LHCN-M2 (cell line): ENCODE measurements around the gene CHMP6. TPM values are rescaled to one million over a fixed set of nuclear protein-coding genes. Genes with fewer than 3 reads are reported as not detected.
"Not testable (repeated sequence)": the region's sequence is repeated elsewhere in the genome, so short reads cannot be mapped to it uniquely, and the experiment has no call there.

Experiments
- DNase-seq: peaks from one replicate; pipeline ENCODE4 v3.0.0-alpha.2; 2012; ENCODE audit warnings: low read depth
- total RNA-seq: library from RNA; depleted of rRNA; stranded (reverse); fragments of >200 nt; gene quantifications from 2 replicates; pipeline ENCODE4 v1.2.3, GENCODE V29; 2014

Gene CHMP6
- total RNA-seq, 1 experiment from 2014 or later = 14.9 TPM

GRCh38 chr17:81011951-81012350 is 20.3 kb downstream of the CHMP6 start:
- no peak for DNase-seq

DNA sequence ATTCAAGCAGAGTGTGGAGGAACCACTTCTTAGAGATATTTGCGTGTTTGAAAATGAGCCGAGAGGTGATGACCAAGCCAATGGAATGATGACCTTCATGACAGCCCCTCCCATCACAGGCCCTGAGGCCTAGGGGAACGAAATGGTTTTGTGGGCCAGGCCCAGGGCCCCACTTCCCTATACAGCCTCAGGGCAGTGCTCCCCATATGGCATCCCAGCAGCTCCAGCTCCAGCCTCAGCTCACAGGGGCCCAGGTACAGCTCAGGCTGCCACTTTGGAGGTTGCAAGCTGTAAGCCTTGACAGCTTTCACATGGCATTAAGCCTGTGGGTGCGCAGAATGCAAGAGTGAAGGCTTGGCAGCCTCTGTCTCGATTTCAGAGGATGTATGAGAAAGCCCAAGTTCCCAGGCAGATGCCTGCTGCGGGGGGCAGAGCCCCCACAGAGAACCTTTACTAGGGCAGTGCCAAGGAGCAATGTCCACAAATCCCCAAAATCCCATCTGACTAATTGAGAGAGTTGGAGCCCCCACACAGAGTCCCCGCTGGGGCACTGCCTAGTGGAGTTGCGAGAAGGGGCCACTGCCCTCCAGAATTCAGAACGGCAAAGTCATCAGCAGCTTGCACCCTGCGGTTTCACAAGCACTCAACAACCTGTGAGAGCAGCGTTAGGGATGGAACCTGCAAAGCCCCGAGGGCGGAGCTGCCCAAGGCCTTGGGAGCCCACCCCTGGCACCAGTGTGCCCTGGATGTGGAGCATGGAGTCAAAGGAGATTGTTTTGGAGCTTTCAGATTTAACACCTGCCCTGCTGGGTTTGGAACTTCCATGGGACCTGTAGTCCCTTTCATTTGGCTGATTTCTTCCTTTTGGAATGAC is 21.2 kb downstream of the CHMP6 start:
- no peak for DNase-seq

- no peak for DNase-seq
Observed at GRCh38 chr17:81013642-81014041, 22.0 kb downstream of the CHMP6 start.

DNA sequence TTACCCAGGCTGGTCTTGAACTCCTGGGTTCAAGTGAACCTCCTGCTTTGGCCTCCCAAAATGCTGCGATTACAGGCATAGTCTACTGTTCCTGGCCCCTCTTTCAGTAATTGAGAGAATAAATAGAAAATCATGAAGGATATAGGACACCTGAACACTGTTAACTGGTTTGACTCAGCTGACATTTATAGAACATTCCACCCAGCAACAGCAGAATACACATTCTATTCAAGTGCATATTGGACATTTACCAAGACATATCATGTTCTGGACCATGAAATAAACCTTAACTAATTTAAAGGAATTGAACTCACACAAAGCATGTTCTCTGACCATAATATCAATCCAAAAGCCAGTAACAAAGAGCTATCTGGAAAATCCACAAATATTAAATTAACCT is 23.5 kb downstream of the CHMP6 start:
- no peak for DNase-seq

GRCh38 chr17:81016575-81016974 is 24.9 kb downstream of the CHMP6 start:
- DNase-seq = no peak

DNA sequence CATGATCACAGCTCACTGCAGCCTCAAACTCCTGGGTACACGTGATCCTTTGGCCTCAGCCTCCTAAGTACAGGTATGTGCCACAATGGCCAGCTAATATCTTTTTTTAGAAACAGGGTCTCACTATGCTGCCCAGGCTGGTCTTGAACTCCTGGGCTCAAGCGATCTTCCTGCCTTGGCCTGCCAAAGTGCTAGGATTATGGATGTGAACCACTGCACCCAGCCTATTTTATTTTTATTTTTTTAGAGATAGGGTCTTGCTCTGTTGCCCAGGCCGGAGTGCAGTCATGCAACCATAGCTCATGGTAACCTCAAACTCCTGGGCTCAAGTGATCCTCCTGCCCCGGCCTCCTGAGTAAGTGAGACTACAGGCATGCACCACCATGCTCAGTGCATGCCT is 25.7 kb downstream of the CHMP6 start:
- not testable (repeated sequence) for DNase-seq

- no peak for DNase-seq
Observed at GRCh38 chr17:81018044-81018802, 26.6 kb downstream of the CHMP6 start.

- no peak for DNase-seq
Observed at GRCh38 chr17:81019563-81020442, 28.2 kb downstream of the CHMP6 start.

- no peak for DNase-seq
Observed at GRCh38 chr17:81020443-81020766, 28.8 kb downstream of the CHMP6 start.

- DNase-seq = peak; percentile 57
Observed at GRCh38 chr17:81020767-81021497, 29.3 kb downstream of the CHMP6 start.

GRCh38 chr17:81021531-81022343 is 30.1 kb downstream of the CHMP6 start:
- DNase-seq = no peak

DNA sequence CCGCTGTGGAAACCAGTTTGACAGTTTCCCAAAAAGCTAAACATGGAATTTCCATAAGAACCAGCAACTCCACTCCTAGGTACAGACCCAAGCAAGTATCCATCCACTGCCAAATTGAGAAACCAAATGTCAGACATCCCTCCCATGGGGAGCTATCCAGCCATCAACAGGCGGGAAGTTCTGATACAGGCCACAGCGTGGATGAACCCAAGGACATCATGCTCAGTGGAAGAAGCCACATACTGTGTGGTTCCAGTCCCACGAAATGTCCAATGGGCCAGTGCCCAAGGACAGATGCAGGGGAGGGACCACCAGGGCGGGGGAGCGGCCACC is 30.7 kb downstream of the CHMP6 start:
- DNase-seq = no peak

DNA sequence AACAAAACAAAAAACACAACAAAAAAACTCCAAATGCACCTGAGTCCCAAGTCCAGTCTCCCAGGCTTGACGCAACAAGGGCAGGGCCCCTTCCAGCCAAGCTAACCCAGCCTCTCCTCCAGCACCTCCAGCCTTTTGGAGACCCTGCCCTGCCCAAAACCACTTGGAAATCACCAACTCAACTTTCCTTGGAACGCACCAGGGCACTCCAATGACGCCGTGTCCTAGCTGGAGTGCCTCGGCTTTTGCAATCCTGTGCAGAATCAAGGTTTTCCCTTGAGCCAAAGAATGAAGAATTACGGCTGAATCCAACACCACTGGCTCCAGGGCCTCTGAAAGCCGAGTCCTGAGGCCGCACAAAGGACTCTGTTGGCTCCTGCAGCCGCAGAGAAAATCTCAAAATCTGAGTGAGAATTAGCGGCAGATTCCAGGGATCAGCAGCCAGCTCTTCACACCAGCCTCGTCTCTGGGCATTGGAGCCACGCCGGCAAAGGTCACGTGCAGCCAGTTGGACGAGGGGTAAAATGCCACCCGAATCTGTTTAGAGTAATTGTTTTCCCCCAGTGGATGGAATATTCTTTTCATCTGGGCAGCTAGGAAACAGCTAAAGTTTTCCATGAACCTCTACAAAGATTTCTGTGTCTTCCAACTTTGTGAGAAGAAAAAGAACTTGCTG is 33.6 kb downstream of the CHMP6 start:
- no peak for DNase-seq

DNA sequence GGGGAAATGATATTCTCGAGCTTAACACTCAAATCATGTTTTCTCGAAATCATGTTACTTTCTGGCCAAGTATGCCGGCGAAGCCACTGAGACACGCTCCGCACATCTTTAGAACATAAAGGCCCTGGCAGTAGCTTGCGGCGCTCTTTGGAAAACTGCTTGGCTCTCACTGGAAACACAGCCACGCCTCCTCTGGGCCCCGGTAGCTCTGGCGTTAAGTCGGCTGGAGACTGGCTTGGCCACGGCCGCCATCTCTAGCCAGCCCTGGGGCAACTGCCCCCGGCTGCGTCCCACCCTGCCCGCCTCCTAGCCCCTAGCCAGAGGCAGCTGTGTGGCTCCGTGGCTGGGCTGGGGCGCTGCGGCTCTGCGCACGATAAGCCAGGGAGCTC is 34.1 kb downstream of the CHMP6 start:
- DNase-seq = no peak

- DNase-seq = no peak
Observed at GRCh38 chr17:81026266-81027036, 34.8 kb downstream of the CHMP6 start.

DNA sequence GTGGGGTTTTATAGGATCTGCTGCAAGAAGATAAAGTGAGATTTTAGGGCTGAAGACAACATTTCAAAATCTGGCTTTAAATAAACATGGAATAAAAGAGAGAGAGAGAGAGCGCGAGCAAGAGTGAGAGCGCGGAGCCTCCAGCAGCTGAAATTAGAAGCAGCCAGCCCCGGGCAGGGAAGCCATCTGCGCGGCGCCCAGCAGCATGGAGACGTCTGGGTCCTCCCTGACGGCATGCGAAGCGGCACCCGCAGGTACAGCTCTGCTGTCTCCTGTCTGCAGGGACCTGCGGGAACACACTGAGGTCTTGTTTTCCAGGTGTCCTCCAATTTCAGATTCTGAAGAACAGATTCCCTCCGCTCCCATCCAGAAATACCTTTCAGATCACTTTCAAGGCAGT is 35.4 kb downstream of the CHMP6 start:
- no peak for DNase-seq

DNA sequence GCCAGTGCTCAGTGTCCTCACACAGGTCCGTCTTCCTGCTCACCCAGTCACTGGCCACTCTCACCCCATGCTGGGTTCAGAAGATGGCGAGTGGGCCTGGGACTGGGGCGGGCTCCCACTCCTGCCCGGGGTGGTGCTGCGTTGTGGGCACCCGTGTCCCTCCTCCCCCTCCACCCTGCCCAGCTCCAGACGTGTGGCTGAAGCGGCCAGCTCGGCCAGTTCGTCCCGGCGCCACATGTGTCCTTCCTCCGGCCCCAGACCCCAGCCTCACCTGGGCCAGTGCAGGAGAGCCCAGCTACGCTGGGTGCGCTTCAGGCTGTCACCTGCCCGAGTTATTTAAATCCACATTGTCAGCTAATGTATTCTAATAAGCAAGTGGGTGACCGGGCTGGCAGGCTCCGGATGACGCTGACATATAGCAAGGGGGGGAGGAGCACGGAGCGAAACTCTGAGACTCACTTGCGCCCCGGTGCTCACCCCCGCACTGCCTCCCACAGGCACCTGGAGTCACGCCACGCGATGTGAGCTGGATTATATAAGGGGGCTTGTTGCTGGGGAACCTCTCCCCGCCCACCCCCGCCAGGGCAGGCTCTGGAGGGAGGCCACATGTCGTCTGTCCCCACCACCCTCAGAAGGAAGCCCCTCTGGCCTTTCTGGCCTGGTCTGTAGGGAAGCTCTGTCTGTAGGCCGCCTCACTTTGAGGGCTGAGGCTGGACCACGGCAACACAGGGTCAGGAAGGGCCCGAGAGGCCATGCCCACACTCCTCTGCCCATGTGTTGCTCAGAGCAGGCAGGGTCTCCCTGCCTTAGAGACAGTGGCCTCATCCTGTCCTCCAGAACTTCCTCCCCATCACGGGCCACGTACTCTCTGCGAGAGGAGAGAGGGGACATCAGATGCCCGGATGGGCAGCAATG is 36.2 kb downstream of the CHMP6 start:
- no peak for DNase-seq

DNA sequence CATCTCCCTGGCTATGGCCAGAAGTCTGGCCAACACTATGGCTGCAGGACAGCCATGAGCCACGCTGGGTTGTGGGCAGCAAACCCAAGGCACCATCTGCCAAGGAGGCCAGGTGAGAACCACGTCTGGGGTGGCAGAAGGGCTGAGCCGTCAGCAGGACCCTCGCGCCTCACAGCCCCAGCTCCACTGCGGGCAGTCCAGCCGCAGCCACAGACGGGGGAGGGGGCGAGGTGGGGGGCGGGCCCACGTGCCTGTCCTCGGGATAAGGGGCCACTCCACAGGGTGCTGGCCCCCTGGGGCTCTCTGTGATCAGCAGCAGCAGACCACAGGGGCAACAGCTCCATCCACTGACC is 36.8 kb downstream of the CHMP6 start:
- DNase-seq = no peak
